Uterus (tissue), 4 donors: ENCODE results near the gene PIEZO2. TPM values are rescaled to one million over a fixed set of nuclear protein-coding genes. Genes with fewer than 3 reads are reported as not detected.

ENCODE experiments used
- DNase-seq, 2 donors: peaks; one replicate each; pipeline ENCODE4 v3.0.0-alpha.2; 2019 to 2020
- H3K27ac ChIP-seq, 2 donors: fragments of 200-600 bp; sonication (generic); 1 replicate in 1 of 2; 2 replicates in 1 of 2; pipeline ENCODE4 v1.5.1; 2016 to 2018
- H3K27me3 ChIP-seq, 2 donors: fragments of 200-600 bp; sonication (generic); one replicate each; pipeline ENCODE4 v1.5.1; 2018 to 2019; ENCODE audit warnings: control low read depth in 1 of 2
- H3K36me3 ChIP-seq, 2 donors: fragments of 200-600 bp; sonication (generic); one replicate each; pipeline ENCODE4 v1.5.1; 2019; ENCODE audit warnings: control low read depth in 1 of 2
- H3K4me1 ChIP-seq, 2 donors: fragments of 200-600 bp; sonication (generic); one replicate each; pipeline ENCODE4 v1.5.1; 2018 to 2019; ENCODE audit warnings: control low read depth in 1 of 2
- H3K4me3 ChIP-seq, 2 donors: fragments of 200-600 bp; sonication (generic); 1 replicate in 1 of 2; 2 replicates in 1 of 2; pipeline ENCODE4 v1.5.1; 2018 to 2019; ENCODE audit warnings: mild to moderate bottlenecking in 1 of 2
- H3K9me3 ChIP-seq, 2 donors: fragments of 200-600 bp; sonication (generic); one replicate each; pipeline ENCODE4 v1.5.1; 2019; ENCODE audit warnings: control low read depth in 1 of 2
- CTCF ChIP-seq, 4 experiments: fragments of 200-600 bp in 2 of 4; fragments of 450-650 bp in 2 of 4; sonication (generic) in 2 of 4; IDR thresholded peaks; one replicate each; pipeline ENCODE4 v1.5.1; 2016 to 2019; ENCODE audit warnings: antibody characterized with exemption in 4 of 4, mild to moderate bottlenecking in 2 of 4, moderate library complexity in 1 of 4
- POLR2A ChIP-seq, 2 donors: fragments of 450-650 bp; IDR thresholded peaks; one replicate each; pipeline ENCODE4 v1.6.1; 2016; ENCODE audit warnings: antibody characterized with exemption in 2 of 2, mild to moderate bottlenecking in 1 of 2, moderate library complexity in 1 of 2
- intact Hi-C: fragments of 100-400 bp; cut with DNase I; formaldehyde crosslinking; loops from one replicate; pipeline ENCODE4 v1.15.1; 2023; ENCODE audit warnings: low total_unique reads
- total RNA-seq, 4 donors: library from RNA; depleted of rRNA in 3 of 4; stranded (reverse); fragments of >200 nt in 3 of 4; gene quantifications; one replicate each; pipeline versions ENCODE4 v1.1.0 to v1.2.4, GENCODE V29; 2014 to 2023
- donor health status: DM: yes; HTN: yes; CAD: no.

PIEZO2 gene
- total RNA-seq, 4 donors from 2014 or later: 1.8 to 42.8 (median 5.6) TPM

DNA sequence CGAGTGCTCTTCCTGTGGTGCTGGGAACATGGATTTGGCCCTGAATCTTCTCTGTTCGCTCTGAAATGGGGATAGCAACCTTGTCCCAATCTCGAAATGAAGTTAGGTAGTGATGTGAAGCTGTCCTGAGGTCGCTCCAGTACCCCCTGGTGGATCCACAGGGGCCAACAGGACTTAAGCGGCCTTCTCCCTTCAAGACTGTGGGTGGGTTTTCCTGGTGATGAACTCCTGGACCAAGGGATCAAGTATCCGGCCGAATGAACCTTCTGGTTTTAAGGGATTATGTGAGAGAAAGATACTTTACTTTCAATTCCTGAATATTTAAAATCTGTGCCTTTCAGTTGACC lies 467.0 kb downstream of the PIEZO2 start:
- Histone ChIP-seq H3K4me3 (no peak overlapping the region), H3K27me3 (no peaks in the 10 kb centered on the region), H3K27ac (no peak overlapping the region), H3K36me3 (no peaks in the 10 kb centered on the region), H3K9me3 (no peaks in the 10 kb centered on the region), H3K4me1 (no peaks in the 10 kb centered on the region)
- intact Hi-C loops: no loop called here
- no peak for TF ChIP-seq CTCF (IDR thresholded peaks at IDR 0.05)
- no peak for TF ChIP-seq POLR2A (IDR thresholded peaks at IDR 0.05)
- DNase-seq: no peak

DNA sequence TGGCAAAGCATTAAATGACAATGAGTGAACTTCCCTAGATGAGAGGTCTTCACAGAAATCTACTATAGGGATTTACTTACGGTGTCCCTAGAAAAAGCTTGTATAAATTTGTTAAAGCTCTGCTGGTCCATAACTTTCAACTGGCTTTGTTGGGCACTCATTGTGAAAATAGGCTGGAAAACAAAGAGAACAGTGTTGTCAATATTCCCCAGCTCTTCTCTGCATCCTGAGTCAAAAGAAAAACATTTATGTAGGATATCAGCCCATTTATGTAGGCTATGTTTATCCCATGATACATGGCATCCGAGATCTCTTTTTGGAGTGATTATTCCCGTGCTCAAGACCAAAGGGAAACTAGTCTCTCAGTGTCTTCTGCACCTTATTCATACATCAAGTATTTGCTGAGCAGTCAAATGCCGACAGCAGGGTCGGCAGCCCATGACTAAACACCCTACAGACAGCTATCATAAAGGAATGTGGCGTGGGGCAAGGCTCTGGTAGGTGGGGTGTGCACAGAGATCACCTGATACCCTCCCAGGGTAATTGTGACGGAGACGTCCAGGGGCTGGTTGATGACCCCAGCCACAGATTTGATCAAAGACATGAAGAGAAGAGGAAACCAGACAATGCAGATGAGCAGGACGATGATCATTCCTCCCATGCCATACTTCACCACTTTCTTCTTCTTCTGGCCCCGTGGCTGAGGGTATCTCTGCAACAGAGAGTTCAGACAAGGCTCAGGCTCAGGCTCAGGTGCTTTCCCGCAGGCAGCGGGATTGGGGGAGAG lies 467.6 kb downstream of the PIEZO2 start:
- no peak for DNase-seq
- H3K4me3 ChIP-seq: no peak overlapping the region
- H3K9me3 ChIP-seq: no peaks in the 10 kb centered on the region
- intact Hi-C loops: no loop called here
- H3K4me1 ChIP-seq: no peaks in the 10 kb centered on the region
- H3K27me3 ChIP-seq: no peaks in the 10 kb centered on the region
- no peak for TF ChIP-seq POLR2A (IDR thresholded peaks at IDR 0.05)
- H3K27ac ChIP-seq: no peak overlapping the region
- no peaks in the 10 kb centered on the region for H3K36me3 ChIP-seq

GRCh38 chr18:10680271-10680596 lies 469.1 kb downstream of the PIEZO2 start:
- no peaks in the 10 kb centered on the region for H3K9me3 ChIP-seq
- H3K27me3 ChIP-seq: no peaks in the 10 kb centered on the region
- H3K4me3 ChIP-seq: no peak overlapping the region
- no peaks in the 10 kb centered on the region for H3K4me1 ChIP-seq
- DNase-seq: no peak
- H3K27ac ChIP-seq: no peak overlapping the region
- no peaks in the 10 kb centered on the region for H3K36me3 ChIP-seq
- intact Hi-C loops: no loop called here
- TF ChIP-seq POLR2A (IDR thresholded peaks at IDR 0.05) (no peak), CTCF (IDR thresholded peaks at IDR 0.05) (no peak)

- no peak overlapping the region for H3K27ac ChIP-seq
- intact Hi-C loops: no loop called here
- no peaks in the 10 kb centered on the region for H3K27me3 ChIP-seq
- no peak for TF ChIP-seq POLR2A (IDR thresholded peaks at IDR 0.05)
- TF ChIP-seq CTCF (IDR thresholded peaks at IDR 0.05): no peak
- DNase-seq: no peak
- H3K36me3 ChIP-seq: no peaks in the 10 kb centered on the region
- H3K9me3 ChIP-seq: no peaks in the 10 kb centered on the region
- H3K4me1 ChIP-seq: no peaks in the 10 kb centered on the region
- H3K4me3 ChIP-seq: no peak overlapping the region
Measured at GRCh38 chr18:10679557-10680270, 469.7 kb downstream of the PIEZO2 start.

GRCh38 chr18:10671441-10671840 lies 477.9 kb downstream of the PIEZO2 start:
- TF ChIP-seq POLR2A (IDR thresholded peaks at IDR 0.05) (no peak), CTCF (IDR thresholded peaks at IDR 0.05) (no peak)
- no peaks in the 10 kb centered on the region for H3K36me3 ChIP-seq
- H3K27ac ChIP-seq: no peak overlapping the region
- DNase-seq: no peak
- H3K4me1 ChIP-seq: no peaks in the 10 kb centered on the region
- H3K4me3 ChIP-seq: no peak overlapping the region
- intact Hi-C loops: no loop called here
- no peaks in the 10 kb centered on the region for H3K27me3 ChIP-seq
- no peaks in the 10 kb centered on the region for H3K9me3 ChIP-seq
